Pancreas (tissue), 10 donors: ENCODE measurements around the gene DNAH6. TPM values are rescaled to one million over a fixed set of nuclear protein-coding genes. Genes with fewer than 3 reads are reported as not detected.

Experiments
- ATAC-seq, 4 donors: fragments of 200-7000 bp; cut with Tn5 transposase; one replicate each; pipeline versions ENCODE4 v1.8.0 to v1.9.1; 2020; ENCODE audit warnings: mild to moderate bottlenecking in 4 of 4, moderate library complexity in 4 of 4
- DNase-seq, 6 donors: peaks; one replicate each; pipeline ENCODE4 v3.0.0-alpha.2; 2020
- FAIRE-seq: peaks from 2 replicates; lab custom pipeline; 2012; peaks lifted over from hg19 to GRCh38; lab: Jason Lieb, UNC
- H3K27ac ChIP-seq, 4 donors: fragments of 200-600 bp; sonication (generic); 1 replicate in 3 of 4; 2 replicates in 1 of 4; pipeline versions ENCODE4 v1.5.0 to v1.8.0; 2020
- H3K27me3 ChIP-seq, 4 donors: fragments of 200-600 bp; one replicate each; pipeline ENCODE4 v1.8.0; 2021
- H3K36me3 ChIP-seq, 3 donors: fragments of 200-600 bp; sonication (generic) in 1 of 3; one replicate each; pipeline versions ENCODE4 v1.5.0 to v1.8.0; 2020 to 2021
- H3K4me1 ChIP-seq, 3 donors: fragments of 200-600 bp; one replicate each; pipeline ENCODE4 v1.8.0; 2021
- H3K4me3 ChIP-seq, 4 donors: fragments of 200-600 bp; sonication (generic) in 2 of 4; one replicate each; pipeline versions ENCODE4 v1.5.0 to v1.8.0; 2020 to 2021
- H3K9me3 ChIP-seq, 4 donors: fragments of 200-600 bp; one replicate each; pipeline ENCODE4 v1.8.0; 2021
- CTCF ChIP-seq, 4 donors: fragments of 200-600 bp; sonication (generic) in 3 of 4; IDR thresholded peaks; one replicate each; pipeline versions ENCODE4 v1.5.0 to v1.8.0; 2021; ENCODE audit warnings: antibody characterized with exemption in 4 of 4
- WGBS, 2 donors: extraction: QIAGEN DNeasy Blood & Tissue Kit; methylation state at CpG; one replicate each; pipeline ENCODE4 v1.1.7; 2013; 5-methylcytosine and 5-hydroxymethylcytosine counted together
- intact Hi-C, 3 donors: fragments of 100-400 bp; cut with DNase I; formaldehyde crosslinking; loops; one replicate each; pipeline versions ENCODE4 v1.11.1 to v1.14.2; 2022
- polyA plus RNA-seq, 2 donors: library from polyadenylated mRNA; stranded (reverse); fragments of 200-250 nt; gene quantifications; one replicate each; pipeline ENCODE4 v1.2.3, GENCODE V29; 2013
- total RNA-seq, 6 donors: library from RNA; stranded (reverse); fragmentation: NEBNext Ultra II Directional in 4 of 6; extraction: Animal tissue kit (Norgen Biotek cat#: 25700) in 4 of 6; gene quantifications; one replicate each; pipeline versions ENCODE4 v1.2.1 to v1.2.4, GENCODE V29; 2021 to 2023
- donor health status: healthy with polysubstance abuse.
- donor health status: DM: no; HTN: no; CAD: no; lungs with moderate emphysema.
- donor health status: DM: no; HTN: no; CAD: no.
- donor health status: control.
- donor health status: control.
- donor health status: Bipolar disorder and iron deficiency.
- donor health status: DM: yes; HTN: yes; CAD: no.
- donor health status: DM: no; HTN: no; CAD: no.
- donor health status: DM: no; HTN: no; CAD: no.
- donor health status: DM: yes; HTN: yes; CAD: no.

DNAH6 gene
- total and polyA plus RNA-seq, 8 donors: 0.19 to 1.6 (median 0.81) TPM

- ATAC-seq: no peak
- no peaks in the 10 kb centered on the region for H3K4me1 ChIP-seq
- no peak for TF ChIP-seq CTCF (IDR thresholded peaks at IDR 0.05)
- intact Hi-C loops: no loop called here
- WGBS, 2 donors: 94 to 99% methylated on average over 6 of the region's 6 CpGs
- FAIRE-seq: no peak
- H3K27me3 ChIP-seq: no peaks in the 10 kb centered on the region
- no peak overlapping the region for H3K4me3 ChIP-seq
- H3K36me3 ChIP-seq: no peaks in the 10 kb centered on the region
- no peaks in the 10 kb centered on the region for H3K9me3 ChIP-seq
- DNase-seq: no peak
- H3K27ac ChIP-seq: no peak overlapping the region
These were observed 203.1 kb downstream of the DNAH6 start for GRCh38 chr2:84719434-84719833.

- ATAC-seq (no peak), DNase-seq (no peak), FAIRE-seq (no peak)
- H3K27ac ChIP-seq: no peak overlapping the region
- intact Hi-C loops: no loop called here
- H3K9me3 ChIP-seq: no peaks in the 10 kb centered on the region
- H3K36me3 ChIP-seq: no peaks in the 10 kb centered on the region
- WGBS, 2 donors: 80 to 91% methylated on average over 2 of the region's 2 CpGs
- no peaks in the 10 kb centered on the region for H3K4me1 ChIP-seq
- TF ChIP-seq CTCF (IDR thresholded peaks at IDR 0.05): no peak
- H3K27me3 ChIP-seq: no peaks in the 10 kb centered on the region
- H3K4me3 ChIP-seq: no peak overlapping the region
These were observed 207.5 kb downstream of the DNAH6 start for GRCh38 chr2:84723831-84724230.

- Histone ChIP-seq H3K9me3 (no peaks in the 10 kb centered on the region), H3K27me3 (no peaks in the 10 kb centered on the region), H3K27ac (no peak overlapping the region), H3K4me1 (no peaks in the 10 kb centered on the region), H3K4me3 (no peak overlapping the region), H3K36me3 (no peaks in the 10 kb centered on the region)
- DNase-seq (no peak), ATAC-seq (no peak), FAIRE-seq (no peak)
- 98 to 100% methylated on average over 1 of the region's 1 CpG for WGBS, 2 donors
- no peak for TF ChIP-seq CTCF (IDR thresholded peaks at IDR 0.05)
- intact Hi-C loops: no loop called here
These were observed 209.4 kb downstream of the DNAH6 start for GRCh38 chr2:84725717-84726116.

- no peak overlapping the region for H3K4me3 ChIP-seq
- FAIRE-seq (no peak), ATAC-seq (no peak), DNase-seq (no peak)
- no peaks in the 10 kb centered on the region for H3K9me3 ChIP-seq
- intact Hi-C loops: no loop called here
- TF ChIP-seq CTCF (IDR thresholded peaks at IDR 0.05): no peak
- no peaks in the 10 kb centered on the region for H3K27me3 ChIP-seq
- H3K4me1 ChIP-seq: no peaks in the 10 kb centered on the region
- H3K36me3 ChIP-seq: no peaks in the 10 kb centered on the region
- 72 to 94% methylated on average over 1 of the region's 1 CpG for WGBS, 2 donors
- H3K27ac ChIP-seq: no peak overlapping the region
These were observed 211.0 kb downstream of the DNAH6 start for GRCh38 chr2:84727315-84727714.

- ATAC-seq: no peak
- no peak for FAIRE-seq
- intact Hi-C loops: no loop called here
These were observed 212.9 kb downstream of the DNAH6 start for GRCh38 chr2:84729224-84729623.

More at GRCh38 chr2:84729224-84729623, 212.9 kb downstream of the DNAH6 start:
- Histone ChIP-seq H3K27ac (no peak overlapping the region), H3K9me3 (no peaks in the 10 kb centered on the region), H3K4me1 (peaks cover 0 to 3% (median 0%) of the 10 kb centered on the region in 3 donors), H3K27me3 (no peaks in the 10 kb centered on the region), H3K4me3 (no peak overlapping the region), H3K36me3 (no peaks in the 10 kb centered on the region)
- no peak for DNase-seq
- no peak for TF ChIP-seq CTCF (IDR thresholded peaks at IDR 0.05)
- WGBS, 2 donors: 59 to 65% methylated on average over 2 of the region's 2 CpGs
